ENCODE results near the gene DCAF17. TPM values are rescaled to one million over a fixed set of nuclear protein-coding genes. Genes with fewer than 3 reads are reported as not detected.

Gene DCAF17
- total RNA-seq, 1 donor from 2014 or later = 22.4 TPM

DNA sequence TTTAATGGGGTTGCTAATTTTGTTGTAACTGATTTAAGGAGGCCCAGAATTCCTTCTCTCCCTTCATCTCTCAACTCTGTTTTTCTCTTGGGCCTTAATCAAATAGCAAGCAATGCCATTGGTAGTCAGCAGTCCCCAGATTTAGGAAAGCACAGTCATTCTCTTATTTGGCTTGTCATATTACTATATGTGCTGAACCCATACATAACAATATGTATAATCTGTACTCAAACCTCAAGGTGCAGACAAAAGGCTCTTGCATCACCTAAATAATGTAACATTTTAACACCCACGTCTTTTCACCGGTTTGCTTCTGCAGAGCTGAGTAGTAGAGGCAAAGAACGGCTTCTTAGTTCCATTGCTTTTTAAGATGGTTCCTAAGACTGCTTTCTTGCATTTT lies 33.6 kb upstream of the DCAF17 start:
- no peak overlapping the region for H3K4me3 Mint-ChIP-seq
- TF ChIP-seq, protein P1, sequence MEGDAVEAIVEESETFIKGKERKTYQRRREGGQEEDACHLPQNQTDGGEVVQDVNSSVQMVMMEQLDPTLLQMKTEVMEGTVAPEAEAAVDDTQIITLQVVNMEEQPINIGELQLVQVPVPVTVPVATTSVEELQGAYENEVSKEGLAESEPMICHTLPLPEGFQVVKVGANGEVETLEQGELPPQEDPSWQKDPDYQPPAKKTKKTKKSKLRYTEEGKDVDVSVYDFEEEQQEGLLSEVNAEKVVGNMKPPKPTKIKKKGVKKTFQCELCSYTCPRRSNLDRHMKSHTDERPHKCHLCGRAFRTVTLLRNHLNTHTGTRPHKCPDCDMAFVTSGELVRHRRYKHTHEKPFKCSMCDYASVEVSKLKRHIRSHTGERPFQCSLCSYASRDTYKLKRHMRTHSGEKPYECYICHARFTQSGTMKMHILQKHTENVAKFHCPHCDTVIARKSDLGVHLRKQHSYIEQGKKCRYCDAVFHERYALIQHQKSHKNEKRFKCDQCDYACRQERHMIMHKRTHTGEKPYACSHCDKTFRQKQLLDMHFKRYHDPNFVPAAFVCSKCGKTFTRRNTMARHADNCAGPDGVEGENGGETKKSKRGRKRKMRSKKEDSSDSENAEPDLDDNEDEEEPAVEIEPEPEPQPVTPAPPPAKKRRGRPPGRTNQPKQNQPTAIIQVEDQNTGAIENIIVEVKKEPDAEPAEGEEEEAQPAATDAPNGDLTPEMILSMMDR (conservative IDR thresholded peaks at IDR 0.05) = no peak
- no peak overlapping the region for H3K27ac Mint-ChIP-seq (ENCODE audit: unreplicated experiment)
- H3K4me1 Mint-ChIP-seq = no peaks in the 10 kb centered on the region
- H3K27me3 Mint-ChIP-seq (ENCODE audit: low read depth) = no peaks in the 10 kb centered on the region
- DNase-seq (ENCODE audit: low read depth, low spot score) = no peak
- H3K9me3 Mint-ChIP-seq = peaks cover 12% of the 10 kb centered on the region
- peaks cover 20% of the 10 kb centered on the region for H3K36me3 Mint-ChIP-seq (ENCODE audit: low read depth)

GRCh38 chr2:171401947-171402346 lies 32.1 kb upstream of the DCAF17 start:
- DNase-seq (ENCODE audit: low read depth, low spot score) = no peak
- Mint-ChIP-seq H3K36me3 (ENCODE audit: low read depth) (peaks cover 22% of the 10 kb centered on the region), H3K4me3 (no peak overlapping the region), H3K27me3 (ENCODE audit: low read depth) (no peaks in the 10 kb centered on the region), H3K27ac (ENCODE audit: unreplicated experiment) (no peak overlapping the region), H3K4me1 (no peaks in the 10 kb centered on the region), H3K9me3 (peaks cover 12% of the 10 kb centered on the region)
- TF ChIP-seq, protein P1 (conservative IDR thresholded peaks at IDR 0.05) = no peak

GRCh38 chr2:171402906-171403580 lies 31.0 kb upstream of the DCAF17 start:
- Mint-ChIP-seq H3K27me3 (ENCODE audit: low read depth) (no peaks in the 10 kb centered on the region), H3K4me1 (no peaks in the 10 kb centered on the region), H3K4me3 (no peak overlapping the region), H3K36me3 (ENCODE audit: low read depth) (peaks cover 23% of the 10 kb centered on the region), H3K9me3 (peaks cover 11% of the 10 kb centered on the region), H3K27ac (ENCODE audit: unreplicated experiment) (no peak overlapping the region)
- TF ChIP-seq, protein P1 (conservative IDR thresholded peaks at IDR 0.05) = no peak
- no peak for DNase-seq (ENCODE audit: low read depth, low spot score)

- DNase-seq (ENCODE audit: low read depth, low spot score) = no peak
- Mint-ChIP-seq H3K9me3 (peaks cover 7% of the 10 kb centered on the region), H3K4me3 (no peak overlapping the region), H3K4me1 (peaks cover 1% of the 10 kb centered on the region), H3K36me3 (ENCODE audit: low read depth) (peaks cover 19% of the 10 kb centered on the region), H3K27me3 (ENCODE audit: low read depth) (no peaks in the 10 kb centered on the region), H3K27ac (ENCODE audit: unreplicated experiment) (no peak overlapping the region)
- TF ChIP-seq, protein P1 (conservative IDR thresholded peaks at IDR 0.05) = no peak
These were observed 29.8 kb upstream of the DCAF17 start for GRCh38 chr2:171404261-171404660.

DNA sequence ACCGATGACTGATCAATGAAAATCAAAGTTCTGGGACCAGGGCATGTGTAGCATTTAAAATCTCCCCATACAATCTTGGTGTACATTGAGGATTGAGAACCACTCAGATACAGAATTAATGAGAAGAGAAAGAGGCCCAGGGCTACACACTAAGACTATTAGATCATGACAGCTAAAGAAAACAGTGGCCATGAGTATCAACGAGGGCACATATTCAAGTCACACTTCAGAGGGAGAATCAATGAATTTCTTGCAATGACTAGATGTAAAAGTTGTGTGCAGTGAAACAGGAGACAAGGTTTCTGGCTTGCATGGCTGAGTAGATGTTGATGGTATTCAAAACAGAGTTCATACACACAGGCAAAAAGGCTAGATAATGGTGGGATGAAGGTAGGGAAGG lies 29.3 kb upstream of the DCAF17 start:
- Mint-ChIP-seq H3K27me3 (ENCODE audit: low read depth) (no peaks in the 10 kb centered on the region), H3K36me3 (ENCODE audit: low read depth) (peaks cover 19% of the 10 kb centered on the region), H3K27ac (ENCODE audit: unreplicated experiment) (no peak overlapping the region), H3K4me1 (peaks cover 6% of the 10 kb centered on the region), H3K4me3 (no peak overlapping the region), H3K9me3 (peaks cover 7% of the 10 kb centered on the region)
- TF ChIP-seq, protein P1 (conservative IDR thresholded peaks at IDR 0.05) = no peak
- no peak for DNase-seq (ENCODE audit: low read depth, low spot score)

Measured in neural crest cell (in vitro differentiated cells).